HL-60 (cell line): ENCODE data around the gene SLC35B3.

Source experiments
- DNase-seq, 2 experiments: peaks; one replicate each; pipeline ENCODE4 v3.0.0-alpha.2; 2010 to 2020; ENCODE audit warnings: low read depth in 1 of 2, low spot score in 1 of 2
- H3K27ac ChIP-seq: fragments of 250-450 bp; sonication (Bioruptor Pico); replicated peaks from 2 replicates; pipeline ENCODE4 v1.5.1; 2020; ENCODE audit warnings: mild to moderate bottlenecking, moderate library complexity
- H3K27me3 ChIP-seq: fragments of 250-450 bp; sonication (Bioruptor Pico); 2 replicates; pipeline ENCODE4 v1.5.1; 2021; ENCODE audit warnings: mild to moderate bottlenecking, moderate library complexity; ENCODE audit not compliant: insufficient read depth, poor library complexity, severe bottlenecking
- H3K4me3 ChIP-seq: replicated peaks from 2 replicates; pipeline ENCODE4 v1.5.1; 2011; ENCODE audit warnings: mild to moderate bottlenecking, control low read depth, low read length; ENCODE audit not compliant: insufficient read depth
- GABPA ChIP-seq: IDR thresholded peaks from 2 replicates; pipeline ENCODE4 v1.6.1; 2012; ENCODE audit warnings: low read depth
- POLR2AphosphoS5 ChIP-seq: IDR thresholded peaks from 2 replicates; pipeline ENCODE4 v1.6.1; 2012; ENCODE audit warnings: low read depth
- SPI1 ChIP-seq: IDR thresholded peaks from 2 replicates; pipeline ENCODE4 v1.6.1; 2012; ENCODE audit warnings: low read depth, mild to moderate bottlenecking, borderline replicate concordance
- long read RNA-seq: library from polyadenylated mRNA; unstranded; transcript quantifications from one replicate; pipeline ENCODE4 v2.0.0, GENCODE V29; 2020
- TF ChIP-seq, protein P1 (sequence below): IDR thresholded peaks from one replicate; pipeline ENCODE4 v1.5.1; 2011; ENCODE audit warnings: low read length, control low read depth, inconsistent platforms; ENCODE audit not compliant: insufficient read depth
- TF ChIP-seq, protein P2 (sequence below): IDR thresholded peaks from 2 replicates; pipeline ENCODE4 v1.6.1; 2012; ENCODE audit warnings: low read depth; ENCODE audit not compliant: insufficient replicate concordance

The SLC35B3 gene
- long read RNA-seq, partial matches to known transcripts: 5 of 61 reads
- long read RNA-seq, other reads (novel, unspliced or antisense): 49 of 61 reads

DNA sequence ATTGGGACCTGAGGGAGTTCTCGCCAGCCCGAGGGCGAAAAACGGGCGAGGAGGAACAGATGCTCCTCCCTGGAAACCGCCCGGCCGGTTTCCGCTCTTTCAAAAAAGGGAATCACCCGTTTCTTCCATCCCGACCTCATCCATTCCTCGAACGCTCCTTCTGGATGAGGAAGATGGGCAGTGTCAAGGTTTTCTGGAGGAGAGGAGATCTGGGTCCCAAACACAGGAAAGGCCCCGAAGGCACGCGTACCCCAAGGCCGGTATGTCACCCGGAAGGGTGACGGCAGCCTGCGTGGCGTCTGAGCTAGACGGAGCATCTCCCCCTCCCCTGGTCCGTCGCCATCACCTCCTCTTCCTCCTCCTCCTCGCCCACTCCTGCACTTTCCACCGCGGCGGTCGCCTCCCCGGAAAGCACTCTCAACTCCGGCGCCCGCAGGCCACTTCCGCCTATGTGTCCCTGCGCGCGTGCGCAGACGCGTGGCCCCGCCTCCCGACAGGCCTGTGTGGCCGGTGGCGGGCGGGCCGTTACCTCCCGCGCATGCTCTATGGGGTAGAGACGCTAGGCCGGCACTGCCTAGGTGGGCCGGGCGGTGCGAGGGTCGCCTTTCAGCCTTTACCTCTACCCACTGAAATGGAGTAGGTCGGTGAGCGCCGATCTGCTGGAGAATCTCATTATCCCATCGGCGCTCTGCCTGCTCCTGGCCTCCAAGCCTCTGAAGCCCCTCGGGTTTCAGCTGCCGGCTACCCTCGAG, at the start of gene SLC35B3:
Gene SLC35B3 (minus strand): TSS at position 453 of the 752 bp plus-strand sequence.
- DNase-seq: peak; percentile 79 to 93
- Histone ChIP-seq H3K27me3 (no peaks in the 10 kb centered on the region), H3K27ac (peak within 1 kb of the TSS; percentile 79), H3K4me3 (peak within 1 kb of the TSS; percentile 98)
- TF ChIP-seq, protein P1, sequence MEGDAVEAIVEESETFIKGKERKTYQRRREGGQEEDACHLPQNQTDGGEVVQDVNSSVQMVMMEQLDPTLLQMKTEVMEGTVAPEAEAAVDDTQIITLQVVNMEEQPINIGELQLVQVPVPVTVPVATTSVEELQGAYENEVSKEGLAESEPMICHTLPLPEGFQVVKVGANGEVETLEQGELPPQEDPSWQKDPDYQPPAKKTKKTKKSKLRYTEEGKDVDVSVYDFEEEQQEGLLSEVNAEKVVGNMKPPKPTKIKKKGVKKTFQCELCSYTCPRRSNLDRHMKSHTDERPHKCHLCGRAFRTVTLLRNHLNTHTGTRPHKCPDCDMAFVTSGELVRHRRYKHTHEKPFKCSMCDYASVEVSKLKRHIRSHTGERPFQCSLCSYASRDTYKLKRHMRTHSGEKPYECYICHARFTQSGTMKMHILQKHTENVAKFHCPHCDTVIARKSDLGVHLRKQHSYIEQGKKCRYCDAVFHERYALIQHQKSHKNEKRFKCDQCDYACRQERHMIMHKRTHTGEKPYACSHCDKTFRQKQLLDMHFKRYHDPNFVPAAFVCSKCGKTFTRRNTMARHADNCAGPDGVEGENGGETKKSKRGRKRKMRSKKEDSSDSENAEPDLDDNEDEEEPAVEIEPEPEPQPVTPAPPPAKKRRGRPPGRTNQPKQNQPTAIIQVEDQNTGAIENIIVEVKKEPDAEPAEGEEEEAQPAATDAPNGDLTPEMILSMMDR: no peak
- TF ChIP-seq SPI1 (peak; percentile 55; the same call in 1 of the 2 replicates), POLR2AphosphoS5 (peak; percentile 84), GABPA (peak; percentile 49; the same call in 1 of the 2 replicates)
- TF ChIP-seq, protein P2, sequence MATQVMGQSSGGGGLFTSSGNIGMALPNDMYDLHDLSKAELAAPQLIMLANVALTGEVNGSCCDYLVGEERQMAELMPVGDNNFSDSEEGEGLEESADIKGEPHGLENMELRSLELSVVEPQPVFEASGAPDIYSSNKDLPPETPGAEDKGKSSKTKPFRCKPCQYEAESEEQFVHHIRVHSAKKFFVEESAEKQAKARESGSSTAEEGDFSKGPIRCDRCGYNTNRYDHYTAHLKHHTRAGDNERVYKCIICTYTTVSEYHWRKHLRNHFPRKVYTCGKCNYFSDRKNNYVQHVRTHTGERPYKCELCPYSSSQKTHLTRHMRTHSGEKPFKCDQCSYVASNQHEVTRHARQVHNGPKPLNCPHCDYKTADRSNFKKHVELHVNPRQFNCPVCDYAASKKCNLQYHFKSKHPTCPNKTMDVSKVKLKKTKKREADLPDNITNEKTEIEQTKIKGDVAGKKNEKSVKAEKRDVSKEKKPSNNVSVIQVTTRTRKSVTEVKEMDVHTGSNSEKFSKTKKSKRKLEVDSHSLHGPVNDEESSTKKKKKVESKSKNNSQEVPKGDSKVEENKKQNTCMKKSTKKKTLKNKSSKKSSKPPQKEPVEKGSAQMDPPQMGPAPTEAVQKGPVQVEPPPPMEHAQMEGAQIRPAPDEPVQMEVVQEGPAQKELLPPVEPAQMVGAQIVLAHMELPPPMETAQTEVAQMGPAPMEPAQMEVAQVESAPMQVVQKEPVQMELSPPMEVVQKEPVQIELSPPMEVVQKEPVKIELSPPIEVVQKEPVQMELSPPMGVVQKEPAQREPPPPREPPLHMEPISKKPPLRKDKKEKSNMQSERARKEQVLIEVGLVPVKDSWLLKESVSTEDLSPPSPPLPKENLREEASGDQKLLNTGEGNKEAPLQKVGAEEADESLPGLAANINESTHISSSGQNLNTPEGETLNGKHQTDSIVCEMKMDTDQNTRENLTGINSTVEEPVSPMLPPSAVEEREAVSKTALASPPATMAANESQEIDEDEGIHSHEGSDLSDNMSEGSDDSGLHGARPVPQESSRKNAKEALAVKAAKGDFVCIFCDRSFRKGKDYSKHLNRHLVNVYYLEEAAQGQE: no peak

DNA sequence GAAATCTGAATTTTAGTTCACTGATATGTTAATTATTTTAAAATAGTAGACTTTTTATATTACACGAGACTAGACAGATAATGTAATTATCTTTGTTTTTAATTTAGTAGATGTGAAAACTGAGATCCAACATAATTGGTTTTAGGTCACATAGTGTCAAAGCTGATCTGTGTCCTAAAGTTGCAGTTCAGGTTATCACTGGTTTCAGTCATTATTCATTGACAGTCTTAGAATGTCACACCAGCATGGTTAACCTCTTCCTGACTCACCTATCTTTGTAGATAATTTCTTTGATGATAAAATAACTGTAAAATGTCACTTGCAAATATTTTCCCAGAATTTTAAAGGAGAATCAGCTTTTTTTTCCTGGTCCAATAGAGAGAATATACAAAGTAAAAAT, 48.3 kb upstream of the SLC35B3 start:
- TF ChIP-seq, protein P2: no peak
- TF ChIP-seq POLR2AphosphoS5: no peak
- no peak for TF ChIP-seq SPI1
- TF ChIP-seq, protein P1: no peak
- no peak for TF ChIP-seq GABPA
- no peak for DNase-seq
- H3K27me3 ChIP-seq: no peaks in the 10 kb centered on the region
- H3K4me3 ChIP-seq: no peak overlapping the region
- H3K27ac ChIP-seq: no peak overlapping the region

DNA sequence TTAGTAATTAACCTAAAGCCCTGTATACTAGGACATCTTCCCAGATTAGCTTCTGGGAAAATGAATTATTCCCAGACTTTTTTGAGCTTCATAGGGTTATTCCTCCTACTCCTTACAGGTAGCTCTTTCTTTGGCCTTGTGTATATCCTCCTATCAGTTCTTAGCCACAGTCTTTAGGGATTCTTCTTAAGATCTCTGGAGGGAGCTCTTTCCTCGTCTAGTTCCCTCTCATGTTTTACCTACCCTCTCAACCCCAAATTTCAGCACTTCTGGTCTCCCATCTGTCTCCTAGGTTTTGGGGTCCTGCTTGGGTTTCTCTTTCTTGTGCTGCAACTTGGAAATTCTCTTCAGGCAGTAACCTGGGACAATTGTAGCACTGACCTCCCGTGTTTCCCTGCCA, 46.4 kb upstream of the SLC35B3 start:
- TF ChIP-seq, protein P1: peak; percentile 1
- TF ChIP-seq SPI1: no peak
- no peaks in the 10 kb centered on the region for H3K27me3 ChIP-seq
- no peak for DNase-seq
- no peak overlapping the region for H3K4me3 ChIP-seq
- H3K27ac ChIP-seq: no peak overlapping the region

DNA sequence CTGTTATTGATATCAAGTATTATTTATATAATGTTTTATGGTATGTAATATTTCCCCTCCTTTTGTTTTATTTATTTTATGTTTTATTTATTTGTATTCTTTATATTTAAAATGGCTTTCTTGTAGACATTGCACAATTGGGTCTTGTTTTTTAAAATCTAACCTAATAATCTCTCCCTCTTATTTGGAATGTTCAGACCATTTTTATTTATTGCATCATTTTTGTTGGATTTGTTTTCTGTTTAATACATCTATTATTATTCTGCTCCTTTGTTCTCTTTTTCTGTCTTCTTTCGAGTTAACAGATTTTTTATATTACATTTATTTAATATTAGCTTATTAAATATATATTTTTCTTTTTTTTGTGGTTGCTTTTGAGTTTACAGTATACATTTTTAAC, 43.1 kb upstream of the SLC35B3 start:
- Histone ChIP-seq H3K27ac (no peak overlapping the region), H3K27me3 (no peaks in the 10 kb centered on the region), H3K4me3 (no peak overlapping the region)
- DNase-seq: no peak
- TF ChIP-seq POLR2AphosphoS5: no peak
- TF ChIP-seq, protein P1: no peak
- no peak for TF ChIP-seq SPI1
- TF ChIP-seq GABPA: no peak
- TF ChIP-seq, protein P2: no peak
